NCI-H187 treated with DMSO at 0.1 percent for 48 hours (cell line): ENCODE measurements around the gene PHF21B.
"Not testable (repeated sequence)": the region's sequence is repeated elsewhere in the genome, so short reads cannot be mapped to it uniquely, and the experiment has no call there.

Source experiments
- DNase-seq: peaks from one replicate; lab custom pipeline; 2025; lab: John Stamatoyannopoulos, UW

PHF21B gene

GRCh38 chr22:44871782-44872181, 138.0 kb downstream of the PHF21B start:
- DNase-seq, result no peak

GRCh38 chr22:44870021-44870420, 139.8 kb downstream of the PHF21B start:
- DNase-seq, result no peak

GRCh38 chr22:44869196-44869595, 140.6 kb downstream of the PHF21B start:
- DNase-seq, result no peak

- DNase-seq, result no peak
Observed at GRCh38 chr22:44865193-44866057, 144.4 kb downstream of the PHF21B start.

- DNase-seq, result no peak
Observed at GRCh38 chr22:44862981-44863860, 146.6 kb downstream of the PHF21B start.

DNA sequence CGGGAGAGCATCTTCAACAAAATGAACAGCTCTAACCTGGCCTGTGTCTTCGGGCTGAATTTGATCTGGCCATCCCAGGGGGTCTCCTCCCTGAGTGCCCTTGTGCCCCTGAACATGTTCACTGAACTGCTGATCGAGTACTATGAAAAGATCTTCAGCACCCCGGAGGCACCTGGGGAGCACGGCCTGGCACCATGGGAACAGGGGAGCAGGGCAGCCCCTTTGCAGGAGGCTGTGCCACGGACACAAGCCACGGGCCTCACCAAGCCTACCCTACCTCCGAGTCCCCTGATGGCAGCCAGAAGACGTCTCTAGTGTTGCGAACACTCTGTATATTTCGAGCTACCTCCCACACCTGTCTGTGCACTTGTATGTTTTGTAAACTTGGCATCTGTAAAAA, 147.5 kb downstream of the PHF21B start:
- no peak for DNase-seq

- no peak for DNase-seq
Observed at GRCh38 chr22:44861245-44861644, 148.6 kb downstream of the PHF21B start.

DNA sequence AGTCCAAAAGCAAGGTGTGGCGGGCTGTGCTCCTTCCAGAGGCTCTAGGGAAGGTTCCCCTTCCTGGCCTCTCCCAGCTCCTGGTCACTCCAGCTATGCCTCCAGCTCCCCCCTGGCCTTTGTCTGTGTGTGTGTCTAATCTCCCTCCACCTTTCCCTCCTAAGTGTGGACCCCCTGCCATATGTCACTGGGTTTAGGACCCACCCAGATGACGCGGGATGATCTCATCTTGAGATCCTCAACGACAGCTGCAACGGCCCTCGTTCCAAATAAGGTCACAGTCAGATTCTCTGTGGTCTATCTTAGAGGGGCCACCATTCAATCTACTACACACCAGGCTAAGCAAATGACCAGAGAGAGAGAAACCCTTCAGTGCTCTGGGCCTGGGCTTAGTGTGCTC, 149.5 kb downstream of the PHF21B start:
- no peak for DNase-seq

- no peak for DNase-seq
Observed at GRCh38 chr22:44859641-44860040, 150.2 kb downstream of the PHF21B start.

GRCh38 chr22:44858819-44859218, 151.0 kb downstream of the PHF21B start:
- not testable (repeated sequence) for DNase-seq

DNA sequence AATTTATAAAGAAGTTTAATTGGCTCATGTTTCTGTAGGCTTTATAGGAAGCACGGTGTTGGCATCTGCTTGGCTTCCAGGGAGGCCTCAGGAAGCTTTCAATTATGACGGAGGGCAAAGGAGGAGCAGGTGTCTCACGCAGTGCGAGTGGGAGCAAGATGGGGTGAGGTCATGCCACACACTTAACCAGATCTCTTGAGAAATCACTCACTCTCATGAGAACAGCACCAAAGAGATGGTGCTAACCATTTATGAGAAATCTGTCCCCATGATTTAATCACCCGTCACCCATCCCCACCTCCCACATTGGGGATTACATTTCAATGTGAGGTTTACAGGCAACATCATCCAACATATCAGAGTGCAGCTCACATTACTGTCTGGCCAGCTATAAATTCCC, 153.9 kb downstream of the PHF21B start:
- no peak for DNase-seq

DNA sequence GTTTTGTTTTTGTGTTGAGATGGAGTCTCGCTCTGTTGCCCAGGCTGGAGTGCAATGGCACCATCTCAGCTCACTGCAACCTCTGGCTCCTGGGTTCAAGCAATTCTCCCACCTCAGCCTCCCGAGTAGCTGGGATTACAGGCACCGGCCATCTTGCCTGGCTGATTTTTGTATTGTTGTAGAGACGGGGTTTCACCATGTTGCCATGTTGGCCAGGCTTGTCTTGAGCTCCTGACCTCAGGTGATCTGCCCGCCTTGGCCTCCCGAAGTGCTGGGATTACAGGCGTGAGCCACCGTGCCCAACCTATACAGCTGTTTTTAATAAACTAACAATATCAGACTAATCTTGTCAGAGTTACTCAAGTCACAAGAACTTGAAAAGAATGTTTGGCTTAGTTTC, 155.2 kb downstream of the PHF21B start:
- DNase-seq, result not testable (repeated sequence)

- no peak for DNase-seq
Observed at GRCh38 chr22:44850946-44851345, 158.9 kb downstream of the PHF21B start.

DNA sequence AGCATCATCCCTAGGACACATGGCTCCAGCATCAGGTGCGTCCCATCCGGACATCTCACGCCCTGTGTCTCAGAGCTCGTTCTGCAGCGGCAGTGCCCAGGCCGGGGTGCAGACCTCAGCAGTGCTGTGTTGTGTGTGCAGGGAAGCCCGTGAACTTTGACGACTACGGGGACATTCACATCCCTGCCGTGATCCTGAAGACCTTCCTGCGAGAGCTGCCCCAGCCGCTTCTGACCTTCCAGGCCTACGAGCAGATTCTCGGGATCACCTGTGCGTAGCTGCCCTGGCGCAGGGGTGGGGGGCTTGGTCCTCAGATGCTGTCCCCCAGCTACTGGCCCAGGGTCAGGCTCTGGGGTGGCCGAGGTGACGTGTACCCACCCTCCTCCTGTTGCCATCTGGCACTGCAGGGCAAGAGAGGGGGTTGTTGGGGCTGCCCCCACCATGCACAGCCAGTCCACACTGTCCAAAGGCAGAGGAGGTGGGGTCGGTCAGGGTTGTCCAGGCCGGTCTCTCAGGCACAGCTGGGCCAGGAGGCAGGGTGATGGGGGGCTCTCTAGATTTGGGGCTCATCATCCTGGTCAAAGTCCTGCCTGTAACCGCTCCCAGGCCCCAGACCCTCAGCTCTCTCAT, 160.9 kb downstream of the PHF21B start:
- DNase-seq, result no peak

DNA sequence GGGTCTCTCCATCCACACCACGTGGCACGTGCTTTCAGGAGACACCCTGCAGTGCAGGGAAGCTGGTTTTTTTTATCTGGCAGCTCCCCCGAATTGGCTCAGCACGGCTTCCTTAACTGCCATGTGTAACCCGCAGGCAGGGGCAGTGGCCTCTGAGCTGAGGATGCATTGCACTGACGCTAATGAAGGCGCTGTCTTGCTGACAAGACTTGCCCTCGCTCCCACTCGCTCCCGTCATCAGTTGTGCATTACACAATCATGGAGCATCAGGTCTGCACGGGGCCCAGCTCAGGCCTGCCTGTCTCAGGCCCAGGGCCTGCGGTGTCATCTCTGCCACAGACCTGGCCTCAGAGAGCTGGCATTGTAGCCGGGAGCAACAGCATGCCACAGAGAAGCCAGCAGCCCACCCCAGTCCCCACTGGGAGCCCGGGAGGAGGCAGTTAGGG, 161.5 kb downstream of the PHF21B start:
- DNase-seq, result no peak

DNA sequence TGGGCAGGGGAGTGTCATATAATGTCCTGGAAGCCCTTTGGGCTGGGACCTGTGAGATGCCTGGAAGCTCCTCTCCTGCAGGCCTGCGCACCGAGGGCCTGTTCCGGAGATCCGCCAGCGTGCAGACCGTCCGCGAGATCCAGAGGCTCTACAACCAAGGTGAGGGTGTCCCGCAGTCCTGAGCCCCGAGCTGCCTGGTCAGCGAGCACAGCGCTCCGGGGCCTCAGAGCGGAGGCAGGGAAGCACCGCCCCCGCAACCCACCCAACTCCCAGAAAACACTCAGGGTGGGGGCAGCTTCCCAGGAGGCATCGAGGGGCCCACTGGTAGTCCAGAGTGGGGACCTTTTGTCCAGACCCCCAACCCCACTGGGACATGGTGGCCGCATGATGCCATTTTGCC, 161.9 kb downstream of the PHF21B start:
- no peak for DNase-seq

GRCh38 chr22:44847380-44847779, 162.4 kb downstream of the PHF21B start:
- DNase-seq, result no peak

DNA sequence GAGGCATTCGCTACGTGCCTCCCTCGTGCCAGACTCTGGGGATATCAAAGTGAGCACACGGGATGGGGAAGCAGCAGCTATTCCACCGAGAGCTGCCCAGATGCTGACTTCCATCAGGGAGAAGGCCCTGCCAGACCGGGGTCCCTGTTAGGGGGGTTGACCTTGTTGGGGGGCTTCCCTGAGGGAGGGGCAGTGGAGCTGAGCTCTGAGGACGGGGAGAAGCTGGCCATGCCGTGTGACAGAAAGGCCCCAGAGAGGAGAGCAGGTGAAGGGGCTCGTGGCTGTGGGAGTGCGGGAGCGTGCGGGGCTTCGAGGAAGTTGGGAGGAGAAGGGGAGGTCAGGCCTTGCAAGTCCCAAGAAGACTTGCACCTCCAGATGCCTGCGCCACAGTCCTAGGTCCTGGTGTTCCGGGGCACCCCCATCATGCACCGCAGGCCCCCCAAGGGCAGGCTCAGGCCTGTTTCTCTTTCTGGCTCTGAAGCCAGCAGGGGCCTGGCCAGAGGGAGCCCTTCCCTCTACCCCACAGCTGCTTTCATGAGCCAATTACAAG, 163.0 kb downstream of the PHF21B start:
- DNase-seq, result no peak

- no peak for DNase-seq
Observed at GRCh38 chr22:44845796-44846720, 163.7 kb downstream of the PHF21B start.

DNA sequence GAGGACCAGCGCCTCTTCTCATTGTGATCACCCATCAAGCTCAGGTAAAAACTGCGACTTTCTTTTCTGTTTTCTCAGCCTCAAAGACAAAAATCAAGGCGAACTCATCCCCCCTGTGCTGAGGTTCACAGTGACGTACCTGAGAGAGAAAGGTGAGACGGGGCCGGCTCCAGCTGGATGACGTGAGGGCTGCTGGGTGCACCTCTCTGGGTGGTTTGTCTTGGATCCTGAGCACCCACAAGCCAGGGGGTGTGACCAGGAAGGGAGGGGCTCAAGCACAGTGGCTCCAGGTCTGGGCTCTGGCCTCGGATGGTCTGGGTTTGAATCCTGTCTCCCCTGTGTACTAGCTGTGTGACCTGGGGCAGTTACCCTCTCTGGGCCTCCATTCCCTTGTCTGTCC, 164.6 kb downstream of the PHF21B start:
- DNase-seq, result no peak

GRCh38 chr22:44842417-44842816, 167.4 kb downstream of the PHF21B start:
- no peak for DNase-seq
